H1 (cell line): ENCODE results near the gene FAM171A1. TPM values are rescaled to one million over a fixed set of nuclear protein-coding genes. Genes with fewer than 3 reads are reported as not detected.
A peak's percentile ranks its signal among the peaks of the same experiment; 100 is the strongest.

Source experiments
- CTCF ChIA-PET: fragments of 300-600 bp; sonication (Branson Sonifier 250); formaldehyde crosslinking; loops from one replicate; lab custom pipeline; 2021; ENCODE audit not compliant: partially characterized antibody; lab: Charles Lee
- POLR2A ChIA-PET: fragments of 300-600 bp; sonication (Branson Sonifier 250); formaldehyde crosslinking; loops from one replicate; lab custom pipeline; 2021; ENCODE audit warnings: inconsistent platforms; ENCODE audit not compliant: partially characterized antibody; lab: Charles Lee
- DNase-seq, 2 experiments: peaks; one replicate each; pipeline versions ENCODE4 v3.0.0 to v3.0.0-alpha.2; 2010 to 2022; ENCODE audit warnings: low spot score in 2 of 2, low read depth in 1 of 2, mixed read lengths in 1 of 2
- FAIRE-seq: peaks from 2 replicates; lab custom pipeline; 2011; peaks lifted over from hg19 to GRCh38; lab: Jason Lieb, UNC
- H2AFZ ChIP-seq: 2 replicates; pipeline ENCODE4 v1.8.1; 2012; ENCODE audit warnings: low read length, inconsistent platforms
- H2AK5ac ChIP-seq: 2 replicates; pipeline ENCODE4 v1.6.1; 2013; ENCODE audit warnings: low read depth, low read length
- H2BK120ac ChIP-seq: replicated peaks from 2 replicates; pipeline ENCODE3; 2013; ENCODE audit warnings: low read depth, low read length, inconsistent platforms
- H2BK12ac ChIP-seq: 2 replicates; pipeline ENCODE4 v1.6.1; 2013; ENCODE audit warnings: low read depth, low read length
- H2BK15ac ChIP-seq: 2 replicates; pipeline ENCODE4 v1.6.1; 2013; ENCODE audit warnings: low read length
- H2BK20ac ChIP-seq: 2 replicates; pipeline ENCODE4 v1.6.1; 2013; ENCODE audit warnings: low read length
- H2BK5ac ChIP-seq: 2 replicates; pipeline ENCODE4 v1.6.1; 2013; ENCODE audit warnings: low read depth, low read length
- H3K14ac ChIP-seq: 2 replicates; pipeline ENCODE4 v1.6.1; 2013; ENCODE audit warnings: inconsistent platforms; ENCODE audit not compliant: insufficient read length
- H3K18ac ChIP-seq: 2 replicates; pipeline ENCODE4 v1.6.1; 2013; ENCODE audit warnings: low read length; ENCODE audit errors: extremely low read depth
- H3K23ac ChIP-seq: 2 replicates; pipeline ENCODE4 v1.6.1; 2013; ENCODE audit warnings: inconsistent platforms; ENCODE audit not compliant: insufficient read length
- H3K23me2 ChIP-seq: 2 replicates; pipeline ENCODE4 v1.6.1; 2013; ENCODE audit warnings: low read depth, low read length
- H3K27ac ChIP-seq: 2 replicates; pipeline ENCODE4 v1.6.1; 2011; ENCODE audit warnings: low read depth, low read length, inconsistent platforms
- H3K27me3 ChIP-seq, 4 experiments: replicated peaks in 1 of 4; 1 replicate in 1 of 4; 2 replicates in 3 of 4; pipeline versions ENCODE4 v1.6.1 to v1.8.1; 2011 to 2013; ENCODE audit warnings: low read length in 3 of 4, mild to moderate bottlenecking in 3 of 4, inconsistent platforms in 2 of 4, mixed read lengths in 2 of 4, moderate library complexity in 1 of 4; ENCODE audit not compliant: control insufficient read depth in 3 of 4, insufficient read depth in 3 of 4; ENCODE audit errors: extremely low read depth in 1 of 4
- H3K36me3 ChIP-seq, 4 experiments: 2 replicates each; pipeline versions ENCODE4 v1.6.1 to v1.8.1; 2011 to 2013; ENCODE audit warnings: mild to moderate bottlenecking in 4 of 4, low read length in 3 of 4, moderate library complexity in 2 of 4, control low read depth in 1 of 4, inconsistent platforms in 1 of 4; ENCODE audit not compliant: insufficient read depth in 4 of 4, control insufficient read depth in 2 of 4
- H3K4ac ChIP-seq: replicated peaks from 2 replicates; pipeline ENCODE3; 2013; ENCODE audit warnings: low read length, low read depth, mixed read lengths, inconsistent platforms; ENCODE audit not compliant: insufficient read length
- H3K4me1 ChIP-seq, 4 experiments: replicated peaks in 1 of 4; 1 replicate in 1 of 4; 2 replicates in 3 of 4; pipeline versions ENCODE4 v1.6.1 to v1.8.1; 2011 to 2013; ENCODE audit warnings: low read length in 3 of 4, inconsistent platforms in 2 of 4, mixed read lengths in 1 of 4; ENCODE audit not compliant: insufficient read depth in 4 of 4, control insufficient read depth in 3 of 4
- H3K4me2 ChIP-seq, 2 experiments: 2 replicates each; pipeline versions ENCODE4 v1.6.1 to v1.8.1; 2011 to 2013; ENCODE audit warnings: low read depth in 2 of 2, low read length in 2 of 2, control low read depth in 1 of 2, inconsistent platforms in 1 of 2, mild to moderate bottlenecking in 1 of 2; ENCODE audit not compliant: insufficient read depth in 1 of 2
- H3K4me3 ChIP-seq, 4 experiments: fragments of 200-600, 300-600 bp in 1 of 4; sonication (generic), shearing (Covaris generic), sonication (Bioruptor Twin) in 1 of 4; 2 replicates each; pipeline versions ENCODE4 v1.5.1 to v1.8.1; 2011 to 2016; ENCODE audit warnings: low read length in 4 of 4, low read depth in 3 of 4, control low read depth in 2 of 4, inconsistent platforms in 2 of 4, mild to moderate bottlenecking in 2 of 4, mixed read lengths in 1 of 4, moderate library complexity in 1 of 4; ENCODE audit not compliant: insufficient read depth in 2 of 4; ENCODE audit errors: extremely low read depth in 1 of 4
- H3K56ac ChIP-seq: replicated peaks from 2 replicates; pipeline ENCODE3; 2013; ENCODE audit warnings: low read depth, mild to moderate bottlenecking, mixed read lengths, low read length, inconsistent platforms; ENCODE audit not compliant: insufficient read length
- H3K79me1 ChIP-seq: 2 replicates; pipeline ENCODE4 v1.6.1; 2013; ENCODE audit warnings: low read depth, low read length, control low read depth
- H3K79me2 ChIP-seq, 2 experiments: 2 replicates each; pipeline versions ENCODE4 v1.6.1 to v1.8.1; 2012 to 2013; ENCODE audit warnings: low read length in 2 of 2, mild to moderate bottlenecking in 2 of 2, inconsistent platforms in 1 of 2; ENCODE audit not compliant: insufficient read depth in 2 of 2, control insufficient read depth in 1 of 2
- H3K9ac ChIP-seq, 4 experiments: replicated peaks in 1 of 4; 1 replicate in 1 of 4; 2 replicates in 3 of 4; pipeline versions ENCODE4 v1.6.1 to v1.8.1; 2011 to 2013; ENCODE audit warnings: low read depth in 3 of 4, low read length in 3 of 4, control low read depth in 2 of 4, mild to moderate bottlenecking in 2 of 4, moderate library complexity in 2 of 4, inconsistent platforms in 1 of 4; ENCODE audit errors: extremely low read depth in 1 of 4
- H3K9me3 ChIP-seq, 2 experiments: 2 replicates each; pipeline versions ENCODE4 v1.6.1 to v1.8.1; 2012 to 2013; ENCODE audit warnings: mild to moderate bottlenecking in 2 of 2, moderate library complexity in 2 of 2, control low read depth in 1 of 2, inconsistent platforms in 1 of 2, low read depth in 1 of 2, low read length in 1 of 2, mixed read lengths in 1 of 2; ENCODE audit not compliant: insufficient read depth in 2 of 2
- H4K20me1 ChIP-seq, 2 experiments: replicated peaks in 1 of 2; 2 replicates each; pipeline versions ENCODE3 to v1.8.1; 2011 to 2013; ENCODE audit warnings: inconsistent platforms in 2 of 2, low read length in 2 of 2, mild to moderate bottlenecking in 1 of 2; ENCODE audit not compliant: insufficient read depth in 2 of 2, control insufficient read depth in 1 of 2
- H4K5ac ChIP-seq: 2 replicates; pipeline ENCODE4 v1.6.1; 2013; ENCODE audit warnings: low read length, low read depth, mixed read lengths, inconsistent platforms; ENCODE audit not compliant: insufficient read length
- H4K8ac ChIP-seq: 2 replicates; pipeline ENCODE4 v1.8.0; 2013; ENCODE audit warnings: mild to moderate bottlenecking, moderate library complexity, low read length, inconsistent platforms; ENCODE audit not compliant: insufficient read depth; ENCODE audit errors: extremely low read depth
- H4K91ac ChIP-seq: replicated peaks from 2 replicates; pipeline ENCODE3; 2013; ENCODE audit warnings: low read length, mixed read lengths, inconsistent platforms; ENCODE audit not compliant: insufficient read length
- BRCA1 ChIP-seq: IDR thresholded peaks from 2 replicates; pipeline ENCODE4 v1.6.1; 2012; ENCODE audit warnings: low read depth, low read length, improper control_type of control experiment
- CTBP2 ChIP-seq: IDR thresholded peaks from 2 replicates; pipeline ENCODE4 v1.7.0; 2011; ENCODE audit warnings: borderline replicate concordance, mild to moderate bottlenecking, moderate library complexity, mixed read lengths, low read length; ENCODE audit not compliant: insufficient read depth, insufficient read length
- E2F6 ChIP-seq: IDR thresholded peaks from 2 replicates; pipeline ENCODE4 v1.6.1; 2012; ENCODE audit warnings: inconsistent platforms
- EZH2 ChIP-seq: fragments of 200-600 bp; sonication (generic); IDR thresholded peaks from 2 replicates; pipeline ENCODE4 v1.7.1; 2012; ENCODE audit warnings: low read depth, mild to moderate bottlenecking, moderate library complexity, low read length, inconsistent platforms; ENCODE audit not compliant: severe bottlenecking
- KDM1A ChIP-seq: fragments of 200-600, 300-600 bp; sonication (generic); IDR thresholded peaks from 2 replicates; pipeline ENCODE4 v1.7.1; 2016; ENCODE audit warnings: mild to moderate bottlenecking, low read length, borderline replicate concordance
- NRF1 ChIP-seq: IDR thresholded peaks from 2 replicates; pipeline ENCODE4 v1.6.1; 2011; ENCODE audit warnings: mild to moderate bottlenecking, low read depth, low read length, improper control_type of control experiment
- POLR2AphosphoS5 ChIP-seq: IDR thresholded peaks from 2 replicates; pipeline ENCODE4 v1.6.1; 2011; ENCODE audit warnings: low read depth, low read length
- SAP30 ChIP-seq: fragments of 300-600 bp; sonication (generic); IDR thresholded peaks from 2 replicates; pipeline ENCODE4 v1.7.1; 2012; ENCODE audit warnings: low read length, moderate library complexity, mild to moderate bottlenecking, inconsistent platforms; ENCODE audit not compliant: insufficient read depth, insufficient replicate concordance
- SIX5 ChIP-seq: IDR thresholded peaks from 2 replicates; pipeline ENCODE4 v1.6.1; 2011; ENCODE audit warnings: mild to moderate bottlenecking, low read depth, low read length
- SUZ12 ChIP-seq: fragments of 200-600 bp; sonication (generic); IDR thresholded peaks from 2 replicates; pipeline ENCODE4 v1.6.1; 2012; ENCODE audit warnings: mild to moderate bottlenecking, inconsistent platforms, low read length, moderate library complexity, mixed read lengths
- TAF1 ChIP-seq: IDR thresholded peaks from 2 replicates; pipeline ENCODE4 v1.6.1; 2011; ENCODE audit warnings: mild to moderate bottlenecking, low read depth, low read length
- TAF7 ChIP-seq: optimal IDR thresholded peaks from 2 replicates; pipeline ENCODE3; 2011; ENCODE audit warnings: low read depth, mild to moderate bottlenecking, inconsistent platforms, low read length, moderate library complexity, borderline replicate concordance
- WGBS, 2 experiments: shearing (Covaris generic) in 1 of 2; methylation state at CpG; one replicate each; pipeline versions ENCODE4 v1.1.6 to v1.1.7; 2013 to 2015; ENCODE audit warnings: low lambda C conversion rate in 2 of 2, mixed read lengths in 2 of 2, inconsistent platforms in 1 of 2, low coverage in 1 of 2, missing lambda C conversion rate in 1 of 2; ENCODE audit not compliant: insufficient replicate concordance in 2 of 2, insufficient coverage in 1 of 2, insufficient read length in 1 of 2; ENCODE audit errors: extremely low coverage in 1 of 2, missing lambda C conversion rate in 1 of 2; 5-methylcytosine and 5-hydroxymethylcytosine counted together
- polyA plus RNA-seq, 7 experiments: library from polyadenylated mRNA; depleted of rRNA in 3 of 7; stranded (reverse) in 5 of 7; unstranded in 2 of 7; fragments of >200 nt in 5 of 7; fragments of 200-250 nt in 2 of 7; gene quantifications; 1 replicate in 5 of 7; 2 replicates in 1 of 7; 4 replicates in 1 of 7; pipeline versions ENCODE4 v1.2.1 to v1.2.3, GENCODE V29; 2011 to 2013; ENCODE audit warnings: missing spikeins in 2 of 7, mixed read lengths in 2 of 7
- total RNA-seq: library from RNA; stranded (reverse); fragmentation: NEBNext Ultra II Directional; extraction: Animal tissue kit (Norgen Biotek cat#: 25700); gene quantifications from 2 replicates; pipeline ENCODE4 v1.2.1, GENCODE V29; 2021

The FAM171A1 gene
- total and polyA plus RNA-seq, 2 of the 8 experiments (the other 6 are each of a cell fraction or from before 2014, with no cell fraction given) = 26.6 to 42.1 TPM

DNA sequence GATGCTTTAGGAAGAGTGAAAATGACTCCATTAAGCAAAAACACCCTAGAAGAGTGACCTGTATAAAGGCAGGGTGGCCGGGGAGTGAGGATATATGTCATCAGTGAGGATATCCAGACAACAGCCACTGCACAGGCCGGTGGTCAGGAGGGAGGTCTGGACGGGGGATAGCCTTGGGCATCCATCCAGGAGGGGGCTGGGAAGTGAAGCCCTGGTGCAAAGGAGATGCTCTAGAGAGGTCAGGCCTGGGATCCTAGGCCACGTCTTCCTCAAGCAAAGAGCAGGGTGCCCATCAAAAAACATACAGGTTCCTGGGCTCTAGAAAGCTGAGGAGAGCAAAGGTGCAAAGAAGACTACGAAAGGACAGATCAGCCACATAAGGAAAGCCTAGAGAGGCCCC, 25.6 kb downstream of the FAM171A1 start:
- Histone ChIP-seq H4K5ac (no peak overlapping the region), H3K36me3 (no peaks in the 10 kb centered on the region), H4K20me1 (peaks cover 0 to 2% of the 10 kb centered on the region in 2 experiments), H4K8ac (no peak overlapping the region), H2AFZ (no peak overlapping the region), H2BK12ac (0 out of 2 replicates have a peak overlapping the region, but pooled peaks have one; percentile 68), H3K56ac (no peak overlapping the region), H3K9ac (no peak overlapping the region), H3K79me1 (peaks cover 5% of the 10 kb centered on the region), H2BK15ac (no peak overlapping the region), H2BK5ac (no peak overlapping the region), H3K4ac (no peak overlapping the region), H3K4me2 (no peak overlapping the region), H4K91ac (no peak overlapping the region), H3K23me2 (no peaks in the 10 kb centered on the region), H3K79me2 (peaks cover 0 to 30% of the 10 kb centered on the region in 2 experiments; a peak in 2 of 4 replicates), H2AK5ac (0 out of 2 replicates have a peak overlapping the region, but pooled peaks have one; percentile 40), H3K23ac (no peak overlapping the region), H3K4me1 (peaks cover 0 to 11% (median 6%) of the 10 kb centered on the region in 4 experiments; a peak in 5 of 7 replicates), H3K9me3 (no peaks in the 10 kb centered on the region), H3K4me3 (no peak overlapping the region), H3K18ac (no peak overlapping the region; the same call in 1 of the 2 replicates), H3K14ac (no peak overlapping the region), H2BK120ac (no peak overlapping the region), H3K27ac (no peak overlapping the region), H2BK20ac (0 out of 2 replicates have a peak overlapping the region, but pooled peaks have one; percentile 32), H3K27me3 (no peaks in the 10 kb centered on the region)
- ChIA-PET CTCF (interaction anchor here (1.0 to 1.4 kb wide), 2 partner anchors 44 to 93 kb away, joined by 3 read pairs; no protein-coding TSS in a partner anchor), POLR2A (interaction anchor here (0.5 kb wide), 1 partner anchor 128 kb away, joined by 3 read pairs; no protein-coding TSS in a partner anchor)
- 88% methylated on average over 5 of the region's 5 CpGs; no CpG with 5 or more reads in 1 of the 2 experiments for WGBS, 2 experiments
- no peak for DNase-seq
- FAIRE-seq = no peak
- TF ChIP-seq SUZ12 (no peak), SAP30 (no peak), SIX5 (no peak), NRF1 (no peak), E2F6 (no peak), KDM1A (no peak), TAF1 (no peak), CTBP2 (no peak), POLR2AphosphoS5 (no peak), BRCA1 (no peak), EZH2 (no peak), TAF7 (no peak)
